Endometrial microvascular endothelial cells (primary cell): ENCODE measurements around the gene SH3BGRL3. TPM values are rescaled to one million over a fixed set of nuclear protein-coding genes. Genes with fewer than 3 reads are reported as not detected.
"Not testable (repeated sequence)": the region's sequence is repeated elsewhere in the genome, so short reads cannot be mapped to it uniquely, and the experiment has no call there.

Source experiments
- in situ Hi-C: cut with HindIII; loops from 2 replicates; pipeline ENCODE4 v1.10.0; 2017; ENCODE audit warnings: low sequenced_read_pairs, low pct_unique_long_range_greater_than_20kb; ENCODE audit errors: inconsistent ontology term
- total RNA-seq: library from RNA; depleted of rRNA; stranded (reverse); fragments of >200 nt; gene quantifications from one replicate; pipeline ENCODE4 v1.2.3, GENCODE V29; 2015; ENCODE audit errors: inconsistent ontology term

SH3BGRL3 gene
- total RNA-seq, 1 donor from 2014 or later: 165 TPM

- in situ Hi-C loops: no loop called here
Observed at GRCh38 chr1:26287811-26288210, 7.9 kb downstream of the SH3BGRL3 start.

GRCh38 chr1:26288311-26288941 is 8.5 kb downstream of the SH3BGRL3 start:
- in situ Hi-C loops: no loop called here

- in situ Hi-C loops: no loop called here
Observed at GRCh38 chr1:26289158-26290059, 9.5 kb downstream of the SH3BGRL3 start.

GRCh38 chr1:26290122-26290881 is 10.4 kb downstream of the SH3BGRL3 start:
- in situ Hi-C loops: no loop called here

- in situ Hi-C loops: no loop called here
Observed at GRCh38 chr1:26290882-26291261, 11.0 kb downstream of the SH3BGRL3 start.

- in situ Hi-C loops: no loop called here
Observed at GRCh38 chr1:26291433-26291832, 11.5 kb downstream of the SH3BGRL3 start.

GRCh38 chr1:26291939-26292338 is 12.1 kb downstream of the SH3BGRL3 start:
- in situ Hi-C loops: no loop called here

- in situ Hi-C loops: not testable (repeated sequence)
Observed at GRCh38 chr1:26292735-26293134, 12.8 kb downstream of the SH3BGRL3 start.

- in situ Hi-C loops: no loop called here
Observed at GRCh38 chr1:26293911-26294463, 14.1 kb downstream of the SH3BGRL3 start.

- in situ Hi-C loops: no loop called here
Observed at GRCh38 chr1:26295194-26296138, 15.6 kb downstream of the SH3BGRL3 start.

GRCh38 chr1:26296340-26297056 is 16.6 kb downstream of the SH3BGRL3 start:
- in situ Hi-C loops: no loop called here

- in situ Hi-C loops: no loop called here
Observed at GRCh38 chr1:26297057-26297790, 17.3 kb downstream of the SH3BGRL3 start.

- in situ Hi-C loops: no loop called here
Observed at GRCh38 chr1:26297791-26298124, 17.9 kb downstream of the SH3BGRL3 start.

- in situ Hi-C loops: no loop called here
Observed at GRCh38 chr1:26300578-26301275, 20.8 kb downstream of the SH3BGRL3 start.

- in situ Hi-C loops: no loop called here
Observed at GRCh38 chr1:26302733-26303405, 23.0 kb downstream of the SH3BGRL3 start.

GRCh38 chr1:26305667-26306289 is 25.9 kb downstream of the SH3BGRL3 start:
- in situ Hi-C loops: no loop called here
